GM18868 (cell line): ENCODE measurements around the gene TUBGCP5.

ENCODE experiments used
- ATAC-seq: cut with Tn5 transposase; IDR thresholded peaks from one replicate; pipeline ENCODE4 v1.9.1; 2021; ENCODE audit warnings: mild to moderate bottlenecking, moderate library complexity; ENCODE audit not compliant: unreplicated experiment

Gene TUBGCP5

GRCh38 chr15:22979238-22980188, 59.9 kb downstream of the TUBGCP5 start:
- peak; percentile 55 for ATAC-seq

GRCh38 chr15:22978691-22979237, 60.6 kb downstream of the TUBGCP5 start:
- ATAC-seq: peak; percentile 32

DNA sequence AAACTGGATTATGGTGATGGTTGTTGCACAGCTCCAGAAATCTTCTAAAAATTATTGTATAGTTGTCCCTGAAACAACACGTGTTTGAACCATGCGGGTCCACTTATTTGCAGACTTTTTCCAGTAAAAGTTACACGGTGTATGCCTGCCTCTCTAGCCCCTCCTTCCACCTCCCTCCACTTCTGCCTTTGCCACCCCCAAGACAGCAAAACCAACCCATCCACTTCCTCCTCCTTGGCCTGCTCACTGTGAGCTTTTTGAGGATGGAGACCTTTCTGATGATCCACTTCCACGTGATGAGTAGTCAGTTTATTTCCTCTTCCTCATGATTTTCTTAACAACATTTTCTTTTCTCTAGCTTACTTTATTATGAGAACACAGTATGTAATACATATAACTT, 64.6 kb downstream of the TUBGCP5 start:
- ATAC-seq: no peak

DNA sequence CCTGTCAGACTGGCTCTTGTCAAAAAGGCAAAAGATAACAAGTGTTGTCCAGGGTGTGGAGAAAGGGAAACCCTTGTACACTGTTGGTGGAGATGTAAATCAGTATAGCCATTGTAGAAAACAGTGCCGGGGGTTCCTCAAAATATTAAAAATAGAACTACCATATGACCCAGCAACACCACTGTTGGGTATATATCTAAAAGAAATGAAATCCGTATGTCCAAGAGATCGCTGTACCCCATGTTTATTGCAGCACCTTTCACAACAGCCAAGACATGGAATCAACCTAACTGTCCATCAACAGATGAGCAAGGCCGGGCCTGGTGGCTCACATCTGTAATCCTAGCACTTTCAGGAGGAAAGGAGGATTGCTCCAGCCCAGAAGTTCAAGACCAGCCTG, 65.4 kb downstream of the TUBGCP5 start:
- no peak for ATAC-seq

DNA sequence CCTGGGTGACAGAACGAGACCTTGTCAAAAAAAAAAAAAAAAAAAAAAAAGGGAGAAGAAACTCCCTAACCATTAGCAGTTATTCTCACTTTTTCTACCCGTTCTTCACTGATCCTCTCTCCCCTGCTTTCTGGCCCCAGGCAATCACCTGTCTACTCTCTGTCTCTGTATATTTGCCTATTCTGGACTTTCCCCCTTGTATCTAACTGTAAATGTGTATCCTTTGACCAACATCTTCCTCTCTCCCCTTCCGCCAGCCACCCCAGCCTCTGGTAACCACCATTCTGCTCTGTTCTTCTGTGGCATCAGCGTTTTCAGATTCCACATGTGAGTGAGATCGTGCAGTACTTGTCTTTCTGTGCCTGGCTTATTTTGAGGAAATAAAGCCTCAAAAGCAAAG, 66.1 kb downstream of the TUBGCP5 start:
- ATAC-seq: peak; percentile 96

DNA sequence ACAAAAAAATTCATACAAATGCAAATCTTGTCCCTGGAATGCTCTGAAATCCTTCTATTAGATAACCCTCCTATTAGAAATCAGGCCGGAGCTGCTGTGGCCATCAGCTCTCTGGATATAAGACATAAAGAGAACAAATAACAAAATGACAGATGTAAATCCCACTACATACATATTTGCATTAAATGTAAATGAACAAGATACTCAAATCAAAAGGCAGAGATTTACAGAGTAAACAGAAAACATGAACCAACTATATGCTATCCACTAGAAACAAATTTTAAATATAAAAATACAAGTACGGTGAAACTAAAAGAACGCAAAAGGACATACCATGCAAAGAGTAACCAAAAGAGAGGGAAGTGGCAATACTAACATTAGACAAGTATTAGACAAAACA, 69.9 kb downstream of the TUBGCP5 start:
- no peak for ATAC-seq

GRCh38 chr15:22968366-22968765, 71.0 kb downstream of the TUBGCP5 start:
- ATAC-seq: no peak

GRCh38 chr15:22967084-22967770, 72.1 kb downstream of the TUBGCP5 start:
- ATAC-seq: no peak

GRCh38 chr15:22966321-22967083, 72.9 kb downstream of the TUBGCP5 start:
- no peak for ATAC-seq

GRCh38 chr15:22963641-22964040, 75.7 kb downstream of the TUBGCP5 start:
- no peak for ATAC-seq

- ATAC-seq: no peak
Observed at GRCh38 chr15:22962611-22963010, 76.8 kb downstream of the TUBGCP5 start.

- ATAC-seq: no peak
Observed at GRCh38 chr15:22961762-22962161, 77.6 kb downstream of the TUBGCP5 start.

DNA sequence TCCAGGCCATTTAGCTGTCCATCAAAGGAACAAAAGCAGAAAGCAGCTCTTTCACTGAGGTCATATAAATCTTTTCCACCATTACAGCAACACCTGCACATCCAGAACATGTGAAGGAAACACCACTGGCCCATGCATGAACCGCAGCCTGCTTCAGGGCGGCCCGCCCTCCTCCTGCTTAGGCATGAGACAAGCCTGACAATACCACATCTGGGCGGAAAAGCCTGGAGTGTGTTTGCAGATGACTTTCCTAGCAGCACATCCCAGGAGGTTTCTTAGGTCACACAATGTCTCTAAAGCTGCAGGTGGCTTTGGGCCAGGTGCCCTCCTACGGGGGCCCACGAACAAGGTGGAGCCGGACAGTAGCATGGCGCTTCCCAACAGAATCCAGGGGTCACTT, 78.8 kb downstream of the TUBGCP5 start:
- ATAC-seq: no peak

DNA sequence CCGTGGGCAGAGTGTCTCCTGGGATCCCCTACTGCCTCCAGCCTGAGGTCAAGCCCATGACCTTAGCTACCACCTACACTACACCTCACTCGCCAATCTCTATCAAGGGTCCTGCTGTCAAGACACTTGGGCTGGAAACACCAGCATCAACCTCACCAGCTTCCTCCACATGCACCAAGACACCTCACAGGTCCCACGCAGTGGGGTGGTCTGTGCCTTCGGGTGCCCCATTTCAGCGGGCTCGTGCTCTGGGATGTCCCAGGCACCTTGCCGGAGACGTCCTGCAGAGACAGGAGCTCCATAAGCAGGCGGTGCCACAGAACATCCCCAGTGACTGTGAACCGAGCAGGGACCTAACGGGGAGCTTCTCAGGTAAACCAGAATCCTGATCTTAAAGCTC, 79.2 kb downstream of the TUBGCP5 start:
- no peak for ATAC-seq

DNA sequence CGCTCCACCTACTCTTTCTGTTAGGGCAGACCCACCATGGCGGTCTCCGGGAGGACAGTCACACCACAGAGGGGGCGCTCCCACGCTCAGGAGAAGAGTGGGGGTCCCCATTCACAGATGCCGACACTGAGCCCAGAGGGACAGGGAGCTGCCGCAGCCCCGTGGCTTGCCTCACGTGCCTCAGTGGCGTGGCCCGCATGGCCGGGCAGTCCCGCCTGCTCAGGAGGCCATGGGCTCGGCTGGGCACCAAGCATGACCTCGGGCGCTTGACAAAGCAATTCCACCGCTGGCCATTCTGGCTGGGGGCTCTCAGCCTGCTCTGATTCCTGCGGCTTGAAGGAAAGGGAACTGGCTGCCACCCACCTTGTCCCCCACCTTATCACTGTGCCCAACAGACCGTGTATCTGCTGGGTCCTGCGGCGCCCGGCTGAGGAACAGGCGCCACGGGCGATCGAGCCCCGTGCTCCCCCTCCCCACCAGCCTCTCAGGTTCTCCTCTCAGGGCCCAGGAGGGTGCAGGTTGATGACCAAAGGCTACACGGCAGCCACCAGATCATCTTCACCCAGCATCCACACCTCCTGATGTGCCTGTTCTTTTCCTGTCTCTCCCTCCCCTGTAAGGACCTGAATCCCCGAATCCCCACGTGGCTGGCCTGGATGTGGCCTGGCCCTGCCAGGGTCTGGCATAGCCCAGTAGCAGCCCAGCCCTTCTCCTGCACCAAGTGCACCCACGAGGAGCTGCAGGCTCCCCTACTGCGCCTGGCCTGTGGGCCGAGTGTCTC, 79.9 kb downstream of the TUBGCP5 start:
- ATAC-seq: no peak

- ATAC-seq: peak; percentile 64
Observed at GRCh38 chr15:22958487-22959280, 80.7 kb downstream of the TUBGCP5 start.

- ATAC-seq: no peak
Observed at GRCh38 chr15:22956978-22957260, 82.5 kb downstream of the TUBGCP5 start.

- no peak for ATAC-seq
Observed at GRCh38 chr15:22956257-22956977, 83.0 kb downstream of the TUBGCP5 start.

DNA sequence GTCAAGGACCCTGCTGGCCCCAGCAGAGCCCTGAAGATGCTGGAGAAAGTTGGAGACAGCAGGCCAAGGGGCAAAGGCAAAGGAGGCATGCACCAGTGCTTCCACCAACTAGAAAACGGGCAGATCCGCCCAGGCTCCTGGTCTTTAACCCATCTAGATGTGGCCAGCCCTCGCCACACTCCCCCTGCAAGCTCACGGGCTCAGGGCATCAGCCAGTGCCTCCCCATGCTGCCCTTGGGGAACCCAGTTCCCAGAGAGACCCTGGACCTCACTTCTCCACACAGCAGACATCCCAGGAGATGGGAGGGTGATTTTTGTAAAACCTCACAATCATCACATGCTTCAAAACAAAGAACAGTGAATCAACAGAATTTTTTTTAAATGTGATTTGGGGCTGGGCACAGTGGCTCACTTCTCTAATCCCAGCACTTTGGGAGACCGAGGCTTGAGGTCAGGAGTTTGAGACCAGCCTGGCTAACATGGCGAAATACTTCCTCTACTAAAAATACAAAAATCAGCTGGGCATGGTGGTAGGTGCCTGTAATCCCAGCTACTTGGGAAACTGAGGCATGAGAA, 83.7 kb downstream of the TUBGCP5 start:
- ATAC-seq: no peak
